Endothelial cell of umbilical vein (primary cell): ENCODE measurements around the gene SMC4. TPM values are rescaled to one million over a fixed set of nuclear protein-coding genes. Genes with fewer than 3 reads are reported as not detected.
A peak's percentile ranks its signal among the peaks of the same experiment; 100 is the strongest.

ENCODE experiments used
- BruUV-seq: library from RNA; stranded (reverse); fragments of 400-500 nt; replicated peaks from 2 replicates; lab custom pipeline; 2021; lab: Mats Ljungman, UMichigan
- CTCF ChIA-PET: fragments of 300-600, 350-600 bp; sonication (Branson Sonifier 250); formaldehyde crosslinking; loops from one replicate; lab custom pipeline; 2021; ENCODE audit warnings: antibody characterized with exemption, inconsistent platforms; lab: Charles Lee
- POLR2A ChIA-PET: fragments of 300-600, 350-600 bp; sonication (Branson Sonifier 250); formaldehyde crosslinking; loops from one replicate; lab custom pipeline; 2021; ENCODE audit warnings: antibody characterized with exemption, inconsistent platforms; lab: Charles Lee
- DNase-seq: peaks from one replicate; pipeline ENCODE4 v3.0.0-alpha.2; 2011; ENCODE audit warnings: low read depth, low spot score
- FAIRE-seq: peaks from 2 replicates; lab custom pipeline; 2011; peaks lifted over from hg19 to GRCh38; lab: Jason Lieb, UNC
- H2AFZ ChIP-seq: 2 replicates; pipeline ENCODE4 v1.6.0; 2012; ENCODE audit warnings: low read depth, low read length, control low read depth, inconsistent platforms
- H3K27ac ChIP-seq: 2 replicates; pipeline ENCODE4 v1.5.1; 2011; ENCODE audit warnings: low read depth, mild to moderate bottlenecking, control low read depth, low read length, moderate library complexity; ENCODE audit not compliant: insufficient read depth
- H3K27me3 ChIP-seq, 2 experiments: 2 replicates each; pipeline versions ENCODE4 v1.6.0 to v1.6.1; 2011; ENCODE audit warnings: low read length in 2 of 2, mixed read lengths in 1 of 2; ENCODE audit not compliant: control insufficient read depth in 2 of 2, insufficient read depth in 2 of 2
- H3K36me3 ChIP-seq, 2 experiments: 2 replicates in 1 of 2; 3 replicates in 1 of 2; pipeline ENCODE4 v1.5.1; 2011; ENCODE audit warnings: low read length in 2 of 2, mild to moderate bottlenecking in 1 of 2, moderate library complexity in 1 of 2; ENCODE audit not compliant: control insufficient read depth in 2 of 2, insufficient read depth in 2 of 2; ENCODE audit errors: extremely low read depth in 1 of 2
- H3K4me1 ChIP-seq: 3 replicates; pipeline ENCODE4 v1.5.1; 2011; ENCODE audit warnings: mild to moderate bottlenecking, low read length; ENCODE audit not compliant: control insufficient read depth, insufficient read depth; ENCODE audit errors: extremely low read depth
- H3K4me2 ChIP-seq: 2 replicates; pipeline ENCODE4 v1.6.1; 2011; ENCODE audit warnings: low read length, control low read depth, mixed read lengths; ENCODE audit not compliant: insufficient read depth
- H3K4me3 ChIP-seq, 3 experiments: fragments of 200-600 bp in 1 of 3; sonication (generic), shearing (Covaris generic) in 1 of 3; replicated peaks in 1 of 3; 2 replicates each; pipeline ENCODE4 v1.5.1; 2011 to 2016; ENCODE audit warnings: control low read depth in 3 of 3, low read length in 3 of 3, mild to moderate bottlenecking in 2 of 3, inconsistent platforms in 1 of 3, low read depth in 1 of 3, moderate library complexity in 1 of 3; ENCODE audit not compliant: insufficient read depth in 1 of 3
- H3K79me2 ChIP-seq: 2 replicates; pipeline ENCODE4 v1.6.0; 2012; ENCODE audit warnings: low read length, inconsistent platforms; ENCODE audit not compliant: control insufficient read depth, insufficient read depth
- H3K9ac ChIP-seq: replicated peaks from 2 replicates; pipeline ENCODE3; 2011; ENCODE audit warnings: low read length, control low read depth; ENCODE audit not compliant: insufficient read depth; ENCODE audit errors: extremely low read depth
- H3K9me1 ChIP-seq: replicated peaks from 3 replicates; pipeline ENCODE4 v1.6.0; 2011; ENCODE audit warnings: mild to moderate bottlenecking, low read length; ENCODE audit not compliant: control insufficient read depth, insufficient read depth; ENCODE audit errors: extremely low read depth
- H3K9me3 ChIP-seq: replicated peaks from 2 replicates; pipeline ENCODE4 v1.5.1; 2012; ENCODE audit warnings: low read length, inconsistent platforms; ENCODE audit not compliant: control insufficient read depth, insufficient read depth
- H4K20me1 ChIP-seq: replicated peaks from 2 replicates; pipeline ENCODE3; 2011; ENCODE audit warnings: mild to moderate bottlenecking, low read length; ENCODE audit not compliant: control insufficient read depth, insufficient read depth; ENCODE audit errors: extremely low read depth
- EZH2 ChIP-seq: IDR thresholded peaks from 2 replicates; pipeline ENCODE4 v1.6.1; 2012; ENCODE audit warnings: borderline replicate concordance, low read depth, mild to moderate bottlenecking, moderate library complexity, low read length, inconsistent platforms; ENCODE audit not compliant: severe bottlenecking
- FOS ChIP-seq: IDR thresholded peaks from 2 replicates; pipeline ENCODE4 v1.6.1; 2011; ENCODE audit warnings: mild to moderate bottlenecking, low read length, moderate library complexity, borderline replicate concordance; ENCODE audit not compliant: insufficient read depth
- GATA2 ChIP-seq: IDR thresholded peaks from 2 replicates; pipeline ENCODE4 v1.7.0; 2011; ENCODE audit warnings: low read depth, mild to moderate bottlenecking, moderate library complexity, mixed read lengths, low read length; ENCODE audit not compliant: insufficient read length, insufficient read depth
- JUN ChIP-seq: IDR thresholded peaks from 2 replicates; pipeline ENCODE4 v1.6.1; 2011; ENCODE audit warnings: borderline replicate concordance, low read depth; ENCODE audit not compliant: insufficient read length, insufficient read depth
- MYC ChIP-seq: IDR thresholded peaks from one replicate; pipeline ENCODE4 v1.6.1; 2011; ENCODE audit warnings: mild to moderate bottlenecking, low read depth, low read length
- POLR2A ChIP-seq: IDR thresholded peaks from 2 replicates; pipeline ENCODE4 v1.6.1; 2012; ENCODE audit warnings: low read depth, mild to moderate bottlenecking, control low read depth, low read length
- POLR2AphosphoS5 ChIP-seq: IDR thresholded peaks from 2 replicates; pipeline ENCODE4 v1.6.1; 2012; ENCODE audit warnings: low read depth, mild to moderate bottlenecking, control low read depth, low read length, moderate library complexity; ENCODE audit not compliant: insufficient read depth
- dilution Hi-C: fragments of 300-500 bp; cut with MboI; formaldehyde crosslinking; loops from one replicate; pipeline ENCODE4 v1.15.0; 2019; ENCODE audit warnings: low sequenced_read_pairs; ENCODE audit not compliant: extremely low pct_ligation_motif_present
- intact Hi-C: fragments of 100-400 bp; cut with micrococcal nuclease; formaldehyde crosslinking; loops from one replicate; pipeline ENCODE4 v1.10.0; 2022
- polyA plus RNA-seq, 4 experiments: library from polyadenylated mRNA; depleted of rRNA in 3 of 4; stranded (reverse) in 3 of 4; unstranded in 1 of 4; fragments of >200 nt; gene quantifications; 2 replicates each; pipeline versions ENCODE4 v1.2.1 to v1.2.3, GENCODE V29; 2011 to 2012; ENCODE audit warnings: missing spikeins in 1 of 4
- total RNA-seq: library from RNA; stranded (reverse); gene quantifications from 2 replicates; pipeline ENCODE4 v1.2.3, GENCODE V29; 2021
- TF ChIP-seq, protein P1 (sequence below), 2 donors: IDR thresholded peaks; 1 replicate in 1 of 2; 2 replicates in 1 of 2; pipeline ENCODE4 v1.5.1; 2011; ENCODE audit warnings: low read length in 2 of 2, mild to moderate bottlenecking in 2 of 2, moderate library complexity in 2 of 2, control low read depth in 1 of 2, inconsistent platforms in 1 of 2, low read depth in 1 of 2; ENCODE audit not compliant: insufficient read depth in 1 of 2; ENCODE audit errors: extremely low read depth in 1 of 2
- TF ChIP-seq, protein P2 (sequence below): IDR thresholded peaks from 2 replicates; pipeline ENCODE4 v1.6.1; 2011; ENCODE audit not compliant: insufficient read depth, insufficient read length

SMC4 gene
- total and polyA plus RNA-seq, 2 donors (not counting 3 experiments of a cell fraction or from before 2014, with no cell fraction given): 32.1 to 153 TPM

DNA sequence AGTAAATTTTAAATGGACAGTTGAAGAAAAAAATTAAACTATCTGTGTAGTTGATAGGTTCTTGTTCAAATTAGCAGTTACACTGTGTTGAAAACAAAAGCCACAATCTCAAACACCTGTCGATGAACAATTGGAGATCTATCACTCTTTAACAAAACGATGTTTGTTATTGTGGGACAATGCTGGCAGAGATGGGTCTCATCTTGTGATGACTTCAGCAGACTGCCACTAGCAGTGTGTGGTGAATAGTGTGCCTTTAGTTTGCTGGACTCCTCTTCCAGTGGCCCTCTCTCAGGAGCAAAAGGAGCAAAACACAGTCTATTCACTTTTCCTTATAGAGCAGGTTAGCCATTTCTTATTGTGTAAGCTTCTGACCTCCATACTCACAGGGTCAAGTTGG is 64.9 kb downstream of the SMC4 start:
- no TSS peak for BruUV-seq
- TF ChIP-seq MYC (no peak), JUN (no peak), EZH2 (no peak)
- no peak overlapping the region for H2AFZ ChIP-seq
- H3K36me3 ChIP-seq: no peaks in the 10 kb centered on the region
- no peak overlapping the region for H3K4me2 ChIP-seq
- DNase-seq: no peak
- H3K79me2 ChIP-seq: no peaks in the 10 kb centered on the region
- dilution Hi-C loops (no loop called here), intact Hi-C loops (no loop called here)
- ChIA-PET CTCF (interaction anchor here (1.0 to 1.2 kb wide), 2 partner anchors 9 to 13 kb away, joined by 3 to 7 read pairs; no protein-coding TSS in a partner anchor), POLR2A (no interaction called here)
- no peak overlapping the region for H3K27ac ChIP-seq
- no peaks in the 10 kb centered on the region for H4K20me1 ChIP-seq
- no peaks in the 10 kb centered on the region for H3K9me1 ChIP-seq
- no peaks in the 10 kb centered on the region for H3K9me3 ChIP-seq
- peak; percentile 40 for FAIRE-seq
- H3K4me1 ChIP-seq: no peaks in the 10 kb centered on the region
- H3K4me3 ChIP-seq: no peak overlapping the region
- H3K9ac ChIP-seq: no peak overlapping the region
- peaks cover 14 to 20% of the 10 kb centered on the region in 2 experiments for H3K27me3 ChIP-seq

GRCh38 chr3:160464971-160465370 is 65.5 kb downstream of the SMC4 start:
- intact Hi-C loops (no loop called here), dilution Hi-C loops (no loop called here)
- ChIA-PET POLR2A (no interaction called here), CTCF (interaction anchor here (0.9 to 1.2 kb wide), 4 partner anchors 10 to 22 kb away, joined by 3 to 7 read pairs (median 3); no protein-coding TSS in a partner anchor)
- Histone ChIP-seq H3K4me2 (no peak overlapping the region), H3K27me3 (peaks cover 12 to 20% of the 10 kb centered on the region in 2 experiments), H3K79me2 (no peaks in the 10 kb centered on the region), H3K9me1 (no peaks in the 10 kb centered on the region), H3K36me3 (no peaks in the 10 kb centered on the region), H3K27ac (no peak overlapping the region), H3K9me3 (no peaks in the 10 kb centered on the region), H3K4me3 (no peak overlapping the region), H3K9ac (no peak overlapping the region), H4K20me1 (no peaks in the 10 kb centered on the region), H3K4me1 (no peaks in the 10 kb centered on the region), H2AFZ (no peak overlapping the region)
- FAIRE-seq: no peak
- TF ChIP-seq, protein P1, sequence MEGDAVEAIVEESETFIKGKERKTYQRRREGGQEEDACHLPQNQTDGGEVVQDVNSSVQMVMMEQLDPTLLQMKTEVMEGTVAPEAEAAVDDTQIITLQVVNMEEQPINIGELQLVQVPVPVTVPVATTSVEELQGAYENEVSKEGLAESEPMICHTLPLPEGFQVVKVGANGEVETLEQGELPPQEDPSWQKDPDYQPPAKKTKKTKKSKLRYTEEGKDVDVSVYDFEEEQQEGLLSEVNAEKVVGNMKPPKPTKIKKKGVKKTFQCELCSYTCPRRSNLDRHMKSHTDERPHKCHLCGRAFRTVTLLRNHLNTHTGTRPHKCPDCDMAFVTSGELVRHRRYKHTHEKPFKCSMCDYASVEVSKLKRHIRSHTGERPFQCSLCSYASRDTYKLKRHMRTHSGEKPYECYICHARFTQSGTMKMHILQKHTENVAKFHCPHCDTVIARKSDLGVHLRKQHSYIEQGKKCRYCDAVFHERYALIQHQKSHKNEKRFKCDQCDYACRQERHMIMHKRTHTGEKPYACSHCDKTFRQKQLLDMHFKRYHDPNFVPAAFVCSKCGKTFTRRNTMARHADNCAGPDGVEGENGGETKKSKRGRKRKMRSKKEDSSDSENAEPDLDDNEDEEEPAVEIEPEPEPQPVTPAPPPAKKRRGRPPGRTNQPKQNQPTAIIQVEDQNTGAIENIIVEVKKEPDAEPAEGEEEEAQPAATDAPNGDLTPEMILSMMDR (IDR thresholded peaks at IDR 0.05; ENCODE audit: extremely low read depth in 1 of 2, insufficient read depth in 1 of 2, low read depth in 1 of 2, low read length in 2 of 2): no peak
- TF ChIP-seq POLR2AphosphoS5 (no peak), JUN (no peak), GATA2 (no peak), FOS (no peak), POLR2A (no peak), MYC (no peak), EZH2 (no peak)
- TF ChIP-seq, protein P2, sequence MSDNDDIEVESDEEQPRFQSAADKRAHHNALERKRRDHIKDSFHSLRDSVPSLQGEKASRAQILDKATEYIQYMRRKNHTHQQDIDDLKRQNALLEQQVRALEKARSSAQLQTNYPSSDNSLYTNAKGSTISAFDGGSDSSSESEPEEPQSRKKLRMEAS: no peak
- no TSS peak for BruUV-seq
- DNase-seq: no peak
